ENCODE measurements around the gene CHRM4.
"Not testable (repeated sequence)": the region's sequence is repeated elsewhere in the genome, so short reads cannot be mapped to it uniquely, and the experiment has no call there.

The CHRM4 gene

DNA sequence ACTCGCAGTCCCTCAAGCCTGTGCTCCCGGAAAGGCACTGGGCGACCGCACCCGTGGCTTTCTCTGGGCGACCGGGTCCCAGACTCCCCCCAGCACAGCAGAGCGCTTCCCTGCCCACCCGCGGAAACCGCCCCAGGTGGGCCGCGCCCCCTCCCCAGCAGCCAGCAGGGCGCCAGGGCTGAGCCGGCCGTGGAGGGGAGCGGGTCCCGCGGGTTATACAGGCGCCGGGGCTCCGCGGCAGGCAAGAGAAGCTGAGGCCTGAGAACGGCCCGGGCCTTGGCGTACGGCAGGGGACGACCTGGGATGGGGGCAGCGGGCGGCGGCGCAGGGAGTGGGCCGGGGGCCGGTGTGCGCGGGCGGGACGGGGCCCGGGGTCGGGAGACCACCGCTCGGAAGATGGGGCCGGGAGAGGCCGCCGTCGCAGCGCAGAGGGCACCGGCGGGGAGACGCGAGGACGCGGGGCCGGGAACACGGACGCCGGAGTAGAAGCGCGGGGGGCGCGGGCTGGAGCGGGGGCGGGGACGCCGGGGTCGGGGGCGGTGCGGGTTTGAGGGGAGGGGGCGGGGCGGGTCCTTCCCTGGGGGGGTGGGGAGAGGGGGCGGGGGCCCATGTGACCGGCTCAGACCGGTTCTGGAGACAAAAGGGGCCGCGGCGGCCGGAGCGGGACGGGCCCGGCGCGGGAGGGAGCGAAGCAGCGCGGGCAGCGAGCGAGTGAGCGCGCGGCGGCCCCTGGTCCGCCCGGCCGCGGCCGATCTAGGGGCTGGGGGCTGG is 10.3 kb downstream of the CHRM4 start, which contains the start of gene MDK:
MDK (plus strand) TSS at position 622 of the 771 bp plus-strand sequence. CDS start 389 bp downstream, outside the sequence.
- peaks cover 4% of the 10 kb centered on the region; the same call in 1 of the 2 replicates for H3K27me3 ChIP-seq (ENCODE audit: insufficient read depth, low read length)
- H3K9ac ChIP-seq (ENCODE audit: low read depth, low read length), result peak within 1 kb of the TSS; percentile 96
- H3K4me3 ChIP-seq (ENCODE audit: low read length), result peak within 1 kb of the TSS; percentile 89
- WGBS, result 1% methylated on average over 75 of the region's 96 CpGs
- H3K4me1 ChIP-seq (ENCODE audit: insufficient read depth, low read length), result peaks cover 15% of the 10 kb centered on the region
- no peaks in the 10 kb centered on the region for H3K9me3 ChIP-seq (ENCODE audit: insufficient read depth, low read depth, low read length)
- peaks cover 20% of the 10 kb centered on the region for H3K36me3 ChIP-seq (ENCODE audit: insufficient read depth, low read length)
- H3K27ac ChIP-seq (ENCODE audit: low read depth, low read length), result peak within 1 kb of the TSS; percentile 99

DNA sequence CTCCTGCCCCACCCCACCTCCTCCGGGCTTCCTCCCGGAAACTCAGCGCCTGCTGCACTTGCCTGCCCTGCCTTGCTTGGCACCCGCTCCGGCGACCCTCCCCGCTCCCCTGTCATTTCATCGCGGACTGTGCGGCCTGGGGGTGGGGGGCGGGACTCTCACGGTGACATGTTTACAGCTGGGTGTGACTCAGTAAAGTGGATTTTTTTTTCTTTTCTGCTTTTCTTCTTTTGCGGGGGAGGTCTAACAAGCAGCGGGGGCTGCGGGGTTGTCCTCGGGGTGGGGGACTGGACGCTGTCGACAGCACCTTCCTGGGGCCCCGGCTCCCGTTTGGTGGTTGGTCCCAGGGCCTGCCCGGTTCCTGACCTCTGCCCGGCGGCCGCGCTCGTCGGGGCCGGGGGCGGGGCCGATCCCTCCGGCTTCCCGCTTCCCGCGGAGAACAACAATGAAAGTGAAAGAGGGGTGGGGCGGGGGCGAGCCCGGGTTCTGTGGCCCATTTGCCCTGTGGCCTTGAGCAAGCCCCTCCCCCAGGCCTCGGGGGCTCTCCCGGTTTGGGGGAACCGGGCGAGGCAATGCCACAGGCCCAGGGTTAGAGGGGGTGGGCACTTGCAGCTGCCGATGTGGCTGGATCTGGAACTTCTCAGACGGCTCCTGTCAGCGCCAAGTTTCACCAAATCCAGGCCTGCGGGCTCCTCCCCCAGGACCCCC is 11.1 kb downstream of the CHRM4 start:
- no peaks in the 10 kb centered on the region for H3K9me3 ChIP-seq (ENCODE audit: insufficient read depth, low read depth, low read length)
- H3K9ac ChIP-seq (ENCODE audit: low read depth, low read length), result peak overlapping the region; percentile 85
- peak overlapping the region; percentile 99 for H3K27ac ChIP-seq (ENCODE audit: low read depth, low read length)
- peaks cover 15% of the 10 kb centered on the region for H3K4me1 ChIP-seq (ENCODE audit: insufficient read depth, low read length)
- H3K4me3 ChIP-seq (ENCODE audit: low read length), result peak overlapping the region; percentile 61
- peaks cover 28% of the 10 kb centered on the region for H3K36me3 ChIP-seq (ENCODE audit: insufficient read depth, low read length)
- WGBS, result under 1% methylated on average over 45 of the region's 45 CpGs
- no peaks in the 10 kb centered on the region; the same call in 1 of the 2 replicates for H3K27me3 ChIP-seq (ENCODE audit: insufficient read depth, low read length)

DNA sequence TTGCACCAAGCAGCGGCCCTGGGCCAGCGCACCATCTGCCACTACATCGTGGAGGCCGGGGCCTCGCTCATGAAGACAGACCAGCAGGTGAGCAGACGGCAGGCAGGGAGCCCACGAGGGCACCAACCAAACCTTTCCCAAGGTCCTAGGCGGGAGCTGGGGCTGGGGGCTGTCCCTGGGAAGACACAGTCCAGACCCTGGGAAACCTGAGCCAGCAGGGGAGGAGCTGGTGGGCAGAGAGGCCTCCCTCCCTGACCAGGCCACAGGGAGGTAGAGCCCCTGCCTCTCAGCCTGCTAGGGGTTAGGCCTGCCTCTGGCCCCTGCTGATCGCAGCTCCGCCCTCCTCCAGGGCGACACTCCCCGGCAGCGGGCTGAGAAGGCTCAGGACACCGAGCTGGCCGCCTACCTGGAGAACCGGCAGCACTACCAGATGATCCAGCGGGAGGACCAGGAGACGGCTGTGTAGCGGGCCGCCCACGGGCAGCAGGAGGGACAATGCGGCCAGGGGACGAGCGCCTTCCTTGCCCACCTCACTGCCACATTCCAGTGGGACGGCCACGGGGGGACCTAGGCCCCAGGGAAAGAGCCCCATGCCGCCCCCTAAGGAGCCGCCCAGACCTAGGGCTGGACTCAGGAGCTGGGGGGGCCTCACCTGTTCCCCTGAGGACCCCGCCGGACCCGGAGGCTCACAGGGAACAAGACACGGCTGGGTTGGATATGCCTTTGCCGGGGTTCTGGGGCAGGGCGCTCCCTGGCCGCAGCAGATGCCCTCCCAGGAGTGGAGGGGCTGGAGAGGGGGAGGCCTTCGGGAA is 11.9 kb downstream of the CHRM4 start:
- H3K4me1 ChIP-seq (ENCODE audit: insufficient read depth, low read length), result peaks cover 15% of the 10 kb centered on the region
- peaks cover 35% of the 10 kb centered on the region for H3K36me3 ChIP-seq (ENCODE audit: insufficient read depth, low read length)
- H3K4me3 ChIP-seq (ENCODE audit: low read length), result peak overlapping the region; percentile 61
- H3K27me3 ChIP-seq (ENCODE audit: insufficient read depth, low read length); H3K9me3 ChIP-seq (ENCODE audit: insufficient read depth, low read depth, low read length): not testable (repeated sequence)
- H3K27ac ChIP-seq (ENCODE audit: low read depth, low read length), result peak overlapping the region; percentile 60; the same call in 1 of the 2 replicates
- peak overlapping the region; percentile 54 for H3K9ac ChIP-seq (ENCODE audit: low read depth, low read length)
- 15% methylated on average over 32 of the region's 36 CpGs for WGBS

- Histone ChIP-seq H3K9me3 (ENCODE audit: insufficient read depth, low read depth, low read length) (no peaks in the 10 kb centered on the region), H3K36me3 (ENCODE audit: insufficient read depth, low read length) (peaks cover 42% of the 10 kb centered on the region), H3K4me1 (ENCODE audit: insufficient read depth, low read length) (peaks cover 15% of the 10 kb centered on the region), H3K4me3 (ENCODE audit: low read length) (peak overlapping the region; percentile 61; the same call in 1 of the 2 replicates), H3K27me3 (ENCODE audit: insufficient read depth, low read length) (no peaks in the 10 kb centered on the region), H3K9ac (ENCODE audit: low read depth, low read length) (peak overlapping the region; percentile 54; the same call in 1 of the 2 replicates), H3K27ac (ENCODE audit: low read depth, low read length) (peak overlapping the region; percentile 60; the same call in 1 of the 2 replicates)
- WGBS, result 81% methylated on average over 17 of the region's 20 CpGs
Measured at GRCh38 chr11:46378811-46379481, 12.6 kb downstream of the CHRM4 start.

DNA sequence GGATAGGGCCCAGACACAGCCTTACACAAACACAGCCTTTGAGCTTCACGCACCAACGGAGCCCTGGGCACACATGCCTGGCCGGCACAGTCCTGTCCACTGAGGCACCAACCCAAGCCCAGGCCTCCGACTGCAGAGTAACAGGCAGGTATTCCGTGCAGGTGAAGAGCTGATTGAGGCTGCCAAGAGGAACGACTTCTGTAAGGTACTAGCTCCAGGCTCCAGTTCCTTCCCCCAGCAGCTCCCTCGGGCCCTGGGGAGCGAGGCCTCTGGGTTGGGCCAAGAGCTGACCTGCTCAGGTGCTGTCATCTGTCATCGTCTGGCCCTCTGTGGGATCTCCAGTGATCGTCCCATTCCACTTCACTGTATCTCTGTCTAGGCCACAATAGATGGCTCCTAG is 13.3 kb downstream of the CHRM4 start:
- 94% methylated on average over 10 of the region's 10 CpGs for WGBS
- H3K4me1 ChIP-seq (ENCODE audit: insufficient read depth, low read length), result peaks cover 15% of the 10 kb centered on the region
- H3K27me3 ChIP-seq (ENCODE audit: insufficient read depth, low read length), result no peaks in the 10 kb centered on the region
- peaks cover 43% of the 10 kb centered on the region for H3K36me3 ChIP-seq (ENCODE audit: insufficient read depth, low read length)
- H3K4me3 ChIP-seq (ENCODE audit: low read length), result no peak overlapping the region
- no peaks in the 10 kb centered on the region for H3K9me3 ChIP-seq (ENCODE audit: insufficient read depth, low read depth, low read length)
- H3K27ac ChIP-seq (ENCODE audit: low read depth, low read length), result no peak overlapping the region
- no peak overlapping the region for H3K9ac ChIP-seq (ENCODE audit: low read depth, low read length)

DNA sequence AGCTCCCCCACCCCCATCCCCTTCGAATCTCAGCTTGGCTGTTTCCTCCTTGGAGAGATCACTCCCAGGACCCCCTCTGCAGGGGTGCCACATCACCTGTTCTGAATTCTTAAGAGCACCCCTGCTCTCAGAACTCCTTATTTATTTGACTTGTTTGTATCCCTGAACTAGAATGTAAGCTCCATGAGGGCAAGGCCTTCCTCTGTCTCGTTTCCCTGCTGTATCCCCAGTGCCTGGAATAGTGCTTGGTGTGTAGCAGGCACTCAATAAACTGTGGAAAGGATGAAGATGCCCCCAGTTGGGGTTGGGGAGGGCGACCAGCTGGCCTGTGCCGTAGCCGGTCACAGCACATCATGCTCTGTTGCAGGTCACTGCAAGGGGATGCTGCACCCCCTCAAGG is 13.7 kb downstream of the CHRM4 start:
- Histone ChIP-seq H3K4me3 (ENCODE audit: low read length) (no peak overlapping the region), H3K9me3 (ENCODE audit: insufficient read depth, low read depth, low read length) (no peaks in the 10 kb centered on the region), H3K27ac (ENCODE audit: low read depth, low read length) (no peak overlapping the region), H3K9ac (ENCODE audit: low read depth, low read length) (no peak overlapping the region), H3K27me3 (ENCODE audit: insufficient read depth, low read length) (no peaks in the 10 kb centered on the region), H3K36me3 (ENCODE audit: insufficient read depth, low read length) (peaks cover 45% of the 10 kb centered on the region), H3K4me1 (ENCODE audit: insufficient read depth, low read length) (peaks cover 12% of the 10 kb centered on the region)
- WGBS, result 94% methylated on average over 5 of the region's 5 CpGs

DNA sequence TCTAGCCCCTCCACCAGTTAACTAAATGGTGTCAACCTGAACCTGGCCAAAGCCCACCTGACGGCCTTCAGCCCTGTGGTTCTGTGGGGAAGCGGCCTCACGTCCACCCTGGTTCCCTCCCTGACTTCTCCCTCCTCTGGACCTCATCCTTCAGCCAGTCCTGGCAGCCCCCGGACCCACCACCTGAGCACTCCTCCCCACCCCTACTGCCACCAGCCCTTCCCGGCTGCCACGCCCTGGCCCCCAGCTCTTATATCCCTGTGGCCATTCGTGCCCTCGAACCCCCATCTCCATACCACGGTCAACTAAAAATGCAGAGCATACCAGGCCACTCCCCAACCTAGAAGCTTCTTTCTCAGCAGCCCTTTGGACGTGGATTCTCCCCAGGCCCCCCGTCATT is 14.3 kb downstream of the CHRM4 start:
- 92% methylated on average over 11 of the region's 11 CpGs for WGBS
- H3K27me3 ChIP-seq (ENCODE audit: insufficient read depth, low read length), result no peaks in the 10 kb centered on the region
- H3K9me3 ChIP-seq (ENCODE audit: insufficient read depth, low read depth, low read length), result no peaks in the 10 kb centered on the region
- peaks cover 50% of the 10 kb centered on the region for H3K36me3 ChIP-seq (ENCODE audit: insufficient read depth, low read length)
- H3K4me3 ChIP-seq (ENCODE audit: low read length), result no peak overlapping the region
- no peak overlapping the region for H3K27ac ChIP-seq (ENCODE audit: low read depth, low read length)
- H3K4me1 ChIP-seq (ENCODE audit: insufficient read depth, low read length), result peaks cover 8% of the 10 kb centered on the region; the same call in 1 of the 2 replicates
- no peak overlapping the region for H3K9ac ChIP-seq (ENCODE audit: low read depth, low read length)

- 94% methylated on average over 19 of the region's 19 CpGs for WGBS
- Histone ChIP-seq H3K9ac (ENCODE audit: low read depth, low read length) (no peak overlapping the region), H3K4me3 (ENCODE audit: low read length) (no peak overlapping the region), H3K9me3 (ENCODE audit: insufficient read depth, low read depth, low read length) (no peaks in the 10 kb centered on the region), H3K27me3 (ENCODE audit: insufficient read depth, low read length) (no peaks in the 10 kb centered on the region), H3K36me3 (ENCODE audit: insufficient read depth, low read length) (peaks cover 57% of the 10 kb centered on the region), H3K4me1 (ENCODE audit: insufficient read depth, low read length) (peaks cover 8% of the 10 kb centered on the region; the same call in 1 of the 2 replicates), H3K27ac (ENCODE audit: low read depth, low read length) (no peak overlapping the region)
Measured at GRCh38 chr11:46376258-46377050, 15.1 kb downstream of the CHRM4 start.

DNA sequence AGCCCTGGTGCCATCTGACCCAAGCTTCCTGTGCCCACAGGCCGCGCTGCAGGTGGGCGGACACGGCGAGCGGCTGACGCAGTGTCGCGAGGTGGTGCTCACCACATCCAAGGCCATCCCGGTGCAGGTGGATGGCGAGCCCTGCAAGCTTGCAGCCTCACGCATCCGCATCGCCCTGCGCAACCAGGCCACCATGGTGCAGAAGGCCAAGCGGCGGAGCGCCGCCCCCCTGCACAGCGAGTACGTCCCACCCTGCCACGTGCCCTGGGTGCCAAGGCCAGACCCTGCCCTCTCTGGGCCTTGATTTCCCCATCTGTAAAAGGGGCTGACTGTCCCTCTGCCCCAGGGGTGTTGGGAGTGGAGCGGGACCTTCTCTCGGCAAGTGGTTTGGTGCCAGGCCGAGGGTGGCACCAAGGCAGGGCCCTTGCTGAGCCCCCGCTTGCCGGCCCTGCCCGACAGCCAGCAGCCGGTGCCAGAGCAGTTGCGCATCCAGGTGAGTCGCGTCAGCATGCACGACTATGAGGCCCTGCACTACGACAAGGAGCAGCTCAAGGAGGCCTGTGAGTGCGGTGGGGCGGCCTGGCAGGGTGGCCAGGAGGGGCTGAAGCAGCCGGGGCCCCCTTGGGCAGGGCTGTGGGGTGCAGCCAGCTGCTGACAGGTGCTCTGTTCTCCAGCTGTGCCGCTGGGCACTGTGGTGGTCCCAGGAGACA is 16.0 kb downstream of the CHRM4 start:
- no peaks in the 10 kb centered on the region for H3K9me3 ChIP-seq (ENCODE audit: insufficient read depth, low read depth, low read length)
- peaks cover 8% of the 10 kb centered on the region; the same call in 1 of the 2 replicates for H3K4me1 ChIP-seq (ENCODE audit: insufficient read depth, low read length)
- H3K9ac ChIP-seq (ENCODE audit: low read depth, low read length), result no peak overlapping the region
- peaks cover 57% of the 10 kb centered on the region for H3K36me3 ChIP-seq (ENCODE audit: insufficient read depth, low read length)
- WGBS, result 97% methylated on average over 38 of the region's 38 CpGs
- no peak overlapping the region for H3K27ac ChIP-seq (ENCODE audit: low read depth, low read length)
- H3K4me3 ChIP-seq (ENCODE audit: low read length), result no peak overlapping the region
- no peaks in the 10 kb centered on the region for H3K27me3 ChIP-seq (ENCODE audit: insufficient read depth, low read length)

Data from HUES64 (cell line).